Ishikawa (cell line): ENCODE data around the gene SLC12A1.

Experiments used
- CEBPB ChIP-seq: IDR thresholded peaks from 2 replicates; pipeline ENCODE4 v1.6.1; 2012
- CREB1 ChIP-seq: IDR thresholded peaks from 2 replicates; pipeline ENCODE4 v1.6.1; 2012; ENCODE audit warnings: low read depth
- EGR1 ChIP-seq: IDR thresholded peaks from 2 replicates; pipeline ENCODE4 v1.6.1; 2012
- EP300 ChIP-seq: IDR thresholded peaks from 2 replicates; pipeline ENCODE4 v1.6.1; 2012; ENCODE audit warnings: borderline replicate concordance
- FOXM1 ChIP-seq: IDR thresholded peaks from 2 replicates; pipeline ENCODE4 v1.6.1; 2012; ENCODE audit warnings: low read depth, borderline replicate concordance
- MAX ChIP-seq: IDR thresholded peaks from 2 replicates; pipeline ENCODE4 v1.6.1; 2012
- NFIC ChIP-seq: IDR thresholded peaks from 2 replicates; pipeline ENCODE4 v1.6.1; 2012
- RAD21 ChIP-seq: IDR thresholded peaks from 2 replicates; pipeline ENCODE4 v1.6.1; 2012; ENCODE audit warnings: low read depth
- REST ChIP-seq: IDR thresholded peaks from 2 replicates; pipeline ENCODE4 v1.6.1; 2012; ENCODE audit warnings: low read depth, mild to moderate bottlenecking
- TAF1 ChIP-seq: IDR thresholded peaks from 2 replicates; pipeline ENCODE4 v1.6.1; 2012; ENCODE audit warnings: low read depth, mild to moderate bottlenecking
- TCF12 ChIP-seq: IDR thresholded peaks from 2 replicates; pipeline ENCODE4 v1.6.1; 2012; ENCODE audit warnings: low read depth
- TEAD4 ChIP-seq: IDR thresholded peaks from 2 replicates; pipeline ENCODE4 v1.6.1; 2012
- USF1 ChIP-seq: IDR thresholded peaks from 2 replicates; pipeline ENCODE4 v1.6.1; 2012
- YY1 ChIP-seq: IDR thresholded peaks from 2 replicates; pipeline ENCODE4 v1.6.1; 2012; ENCODE audit warnings: low read depth
- ZBTB7A ChIP-seq: IDR thresholded peaks from 2 replicates; pipeline ENCODE4 v1.6.1; 2012; ENCODE audit warnings: low read depth

The SLC12A1 gene

GRCh38 chr15:48244921-48245320 is 38.8 kb downstream of the SLC12A1 start:
- TF ChIP-seq CEBPB (peak; percentile 51; the same call in 1 of the 2 replicates), RAD21 (no peak)

GRCh38 chr15:48248414-48248813 is 42.3 kb downstream of the SLC12A1 start:
- TF ChIP-seq EGR1 (no peak), NFIC (no peak), CEBPB (no peak), TCF12 (no peak), TAF1 (no peak), USF1 (no peak), TEAD4 (no peak), CREB1 (no peak), FOXM1 (no peak), MAX (no peak), EP300 (no peak), YY1 (no peak), REST (no peak), RAD21 (no peak), ZBTB7A (no peak)

- TF ChIP-seq TEAD4 (no peak), REST (no peak), FOXM1 (no peak), TAF1 (no peak), MAX (no peak), RAD21 (peak; percentile 74), USF1 (no peak), CEBPB (no peak), YY1 (no peak)
Observed at GRCh38 chr15:48250640-48251076, 44.6 kb downstream of the SLC12A1 start.

- TF ChIP-seq CEBPB (no peak), EP300 (no peak), ZBTB7A (no peak), MAX (no peak), TAF1 (no peak), NFIC (no peak), TEAD4 (no peak), USF1 (no peak), RAD21 (no peak), CREB1 (no peak)
Observed at GRCh38 chr15:48253172-48253571, 47.1 kb downstream of the SLC12A1 start.

- TF ChIP-seq ZBTB7A, result no peak
Observed at GRCh38 chr15:48265135-48265534, 59.0 kb downstream of the SLC12A1 start.

- TF ChIP-seq EGR1 (no peak), TEAD4 (no peak), TCF12 (no peak), YY1 (no peak), RAD21 (no peak), CEBPB (no peak), CREB1 (no peak), EP300 (no peak), NFIC (no peak), FOXM1 (no peak), REST (no peak), MAX (no peak), TAF1 (no peak), USF1 (no peak), ZBTB7A (no peak)
Observed at GRCh38 chr15:48266024-48266689, 60.1 kb downstream of the SLC12A1 start.
